ENCODE data around the gene DEFB126. TPM values are rescaled to one million over a fixed set of nuclear protein-coding genes. Genes with fewer than 3 reads are reported as not detected.

DEFB126 gene
- total RNA-seq, 1 donor from 2014 or later: not detected

- H3K9me3 Mint-ChIP-seq: no peaks in the 10 kb centered on the region
- H3K27ac Mint-ChIP-seq (ENCODE audit: unreplicated experiment): no peak within 1 kb of the TSS
- TF ChIP-seq CTCF (conservative IDR thresholded peaks at IDR 0.05): no peak
- DNase-seq (ENCODE audit: low read depth, low spot score): no peak
- H3K36me3 Mint-ChIP-seq (ENCODE audit: low read depth): no peaks in the 10 kb centered on the region
- no peak within 1 kb of the TSS for H3K4me3 Mint-ChIP-seq
- peaks cover 79% of the 10 kb centered on the region for H3K27me3 Mint-ChIP-seq (ENCODE audit: low read depth)
- H3K4me1 Mint-ChIP-seq: no peaks in the 10 kb centered on the region
Observed at GRCh38 chr20:157154-157553, 14.8 kb downstream of the DEFB126 start, which contains the start of gene DEFB127. TSS of gene DEFB127 (plus strand) at chr20:157454. CDS start at chr20:157545, 91 bp downstream.

- Mint-ChIP-seq H3K9me3 (no peaks in the 10 kb centered on the region), H3K4me1 (no peaks in the 10 kb centered on the region), H3K27ac (ENCODE audit: unreplicated experiment) (no peak overlapping the region), H3K36me3 (ENCODE audit: low read depth) (no peaks in the 10 kb centered on the region), H3K4me3 (no peak overlapping the region), H3K27me3 (ENCODE audit: low read depth) (peaks cover 73% of the 10 kb centered on the region)
- no peak for DNase-seq (ENCODE audit: low read depth, low spot score)
- no peak for TF ChIP-seq CTCF (conservative IDR thresholded peaks at IDR 0.05)
Observed at GRCh38 chr20:164618-165017, 22.2 kb downstream of the DEFB126 start.

- H3K9me3 Mint-ChIP-seq: no peaks in the 10 kb centered on the region
- H3K27ac Mint-ChIP-seq (ENCODE audit: unreplicated experiment): no peak overlapping the region
- TF ChIP-seq CTCF (conservative IDR thresholded peaks at IDR 0.05): no peak
- DNase-seq (ENCODE audit: low read depth, low spot score): no peak
- no peaks in the 10 kb centered on the region for H3K36me3 Mint-ChIP-seq (ENCODE audit: low read depth)
- H3K4me3 Mint-ChIP-seq: no peak overlapping the region
- no peaks in the 10 kb centered on the region for H3K4me1 Mint-ChIP-seq
- H3K27me3 Mint-ChIP-seq (ENCODE audit: low read depth): peaks cover 70% of the 10 kb centered on the region
Observed at GRCh38 chr20:168876-169275, 26.5 kb downstream of the DEFB126 start.

- H3K27ac Mint-ChIP-seq (ENCODE audit: unreplicated experiment): no peak overlapping the region
- peaks cover 14% of the 10 kb centered on the region for H3K9me3 Mint-ChIP-seq
- no peak for DNase-seq (ENCODE audit: low read depth, low spot score)
- peaks cover 2% of the 10 kb centered on the region for H3K36me3 Mint-ChIP-seq (ENCODE audit: low read depth)
- H3K4me1 Mint-ChIP-seq: no peaks in the 10 kb centered on the region
- H3K4me3 Mint-ChIP-seq: no peak overlapping the region
- H3K27me3 Mint-ChIP-seq (ENCODE audit: low read depth): peaks cover 95% of the 10 kb centered on the region
- no peak for TF ChIP-seq CTCF (conservative IDR thresholded peaks at IDR 0.05)
Observed at GRCh38 chr20:184288-184687, 41.9 kb downstream of the DEFB126 start.

- peaks cover 12% of the 10 kb centered on the region for H3K9me3 Mint-ChIP-seq
- peaks cover 98% of the 10 kb centered on the region for H3K27me3 Mint-ChIP-seq (ENCODE audit: low read depth)
- no peak overlapping the region for H3K27ac Mint-ChIP-seq (ENCODE audit: unreplicated experiment)
- no peaks in the 10 kb centered on the region for H3K4me1 Mint-ChIP-seq
- TF ChIP-seq CTCF (conservative IDR thresholded peaks at IDR 0.05): no peak
- H3K36me3 Mint-ChIP-seq (ENCODE audit: low read depth): peaks cover 2% of the 10 kb centered on the region
- no peak overlapping the region for H3K4me3 Mint-ChIP-seq
- no peak for DNase-seq (ENCODE audit: low read depth, low spot score)
Observed at GRCh38 chr20:187733-188132, 45.3 kb downstream of the DEFB126 start.

GRCh38 chr20:189611-190010, 47.2 kb downstream of the DEFB126 start, which contains the start of gene DEFB128:
TSS of gene DEFB128 (minus strand) at chr20:189711. CDS start at chr20:189623, 88 bp downstream.
- no peaks in the 10 kb centered on the region for H3K36me3 Mint-ChIP-seq (ENCODE audit: low read depth)
- no peaks in the 10 kb centered on the region for H3K4me1 Mint-ChIP-seq
- no peak within 1 kb of the TSS for H3K27ac Mint-ChIP-seq (ENCODE audit: unreplicated experiment)
- TF ChIP-seq CTCF (conservative IDR thresholded peaks at IDR 0.05): no peak
- no peak for DNase-seq (ENCODE audit: low read depth, low spot score)
- H3K27me3 Mint-ChIP-seq (ENCODE audit: low read depth): peaks cover 97% of the 10 kb centered on the region
- H3K4me3 Mint-ChIP-seq: no peak within 1 kb of the TSS
- peaks cover 5% of the 10 kb centered on the region for H3K9me3 Mint-ChIP-seq
